HG02610 (cell line): ENCODE measurements around the gene AK8.

Experiments used
- ATAC-seq: cut with Tn5 transposase; IDR thresholded peaks from one replicate; pipeline ENCODE4 v1.9.1; 2021; ENCODE audit warnings: mild to moderate bottlenecking, moderate library complexity; ENCODE audit not compliant: unreplicated experiment

The AK8 gene

DNA sequence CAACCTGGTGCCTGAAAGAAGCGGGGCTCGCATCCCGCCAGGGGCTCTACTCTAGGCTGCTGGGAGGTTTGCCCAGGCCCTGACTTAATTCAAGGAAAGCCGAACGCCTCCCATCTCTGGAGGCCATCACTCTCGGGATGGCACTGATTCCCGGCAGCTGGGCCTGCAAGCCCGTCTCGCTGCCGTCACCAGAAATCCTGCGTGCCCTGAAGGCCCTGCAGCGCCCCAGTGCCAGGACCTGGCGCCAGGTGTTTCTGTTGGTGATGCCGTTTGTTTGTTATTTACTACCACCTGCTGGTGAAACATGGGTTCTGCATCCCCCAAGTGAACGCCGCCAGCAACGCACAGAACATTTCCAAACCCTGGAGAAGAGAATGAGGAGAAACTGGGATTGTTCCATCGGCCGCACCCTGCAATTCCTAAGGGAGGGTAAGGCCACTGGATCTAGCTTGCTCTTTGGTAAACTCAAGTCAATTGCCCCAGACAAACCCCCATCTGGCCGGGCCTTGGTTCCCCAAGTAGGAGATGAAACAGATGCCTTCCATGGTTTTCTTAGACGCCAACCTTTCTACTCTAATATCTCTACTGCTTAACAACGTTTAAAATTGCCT is 77.9 kb downstream of the AK8 start:
- ATAC-seq, result no peak

GRCh38 chr9:132798817-132799790 is 79.0 kb downstream of the AK8 start:
- no peak for ATAC-seq

- no peak for ATAC-seq
These were observed 80.0 kb downstream of the AK8 start for GRCh38 chr9:132797861-132798659.

DNA sequence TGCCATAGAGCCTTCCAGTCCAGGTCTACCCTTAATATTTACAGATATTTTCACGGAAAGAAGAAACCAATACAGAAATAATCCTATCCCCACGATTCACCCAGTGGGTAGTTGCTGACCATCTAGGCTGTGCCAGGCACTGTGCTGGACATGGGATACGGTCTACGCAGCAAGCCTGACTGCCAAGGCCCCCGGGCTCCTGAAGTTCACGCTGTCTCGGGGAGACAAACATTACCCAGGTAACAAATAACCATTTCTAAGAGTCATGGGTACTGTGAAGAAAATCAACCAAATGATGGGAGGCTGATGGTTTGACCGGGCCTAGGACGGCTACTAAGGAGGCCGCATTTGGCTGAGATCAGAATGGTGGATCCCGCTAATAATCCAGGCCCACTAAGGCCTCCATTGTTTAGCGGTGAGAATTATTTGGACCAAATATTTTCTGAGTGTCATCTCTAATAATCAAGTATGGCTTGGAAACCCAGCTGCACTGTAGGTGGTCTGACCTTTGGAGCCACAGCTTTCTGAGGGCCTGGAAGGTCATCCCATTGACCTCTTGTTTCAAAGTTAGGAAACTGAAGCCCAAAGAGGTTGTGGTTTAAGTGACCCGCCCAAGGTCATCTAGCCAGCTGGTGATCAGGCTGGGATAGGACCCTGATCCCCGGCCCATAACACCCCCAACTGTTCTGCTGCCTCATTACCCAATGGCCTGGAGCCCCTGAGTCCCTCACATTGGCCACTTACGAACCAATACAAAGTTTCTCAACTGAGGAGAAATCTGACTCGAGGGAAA is 82.4 kb downstream of the AK8 start:
- no peak for ATAC-seq

GRCh38 chr9:132794730-132795380 is 83.2 kb downstream of the AK8 start:
- no peak for ATAC-seq

- no peak for ATAC-seq
These were observed 84.2 kb downstream of the AK8 start for GRCh38 chr9:132793606-132794580.

DNA sequence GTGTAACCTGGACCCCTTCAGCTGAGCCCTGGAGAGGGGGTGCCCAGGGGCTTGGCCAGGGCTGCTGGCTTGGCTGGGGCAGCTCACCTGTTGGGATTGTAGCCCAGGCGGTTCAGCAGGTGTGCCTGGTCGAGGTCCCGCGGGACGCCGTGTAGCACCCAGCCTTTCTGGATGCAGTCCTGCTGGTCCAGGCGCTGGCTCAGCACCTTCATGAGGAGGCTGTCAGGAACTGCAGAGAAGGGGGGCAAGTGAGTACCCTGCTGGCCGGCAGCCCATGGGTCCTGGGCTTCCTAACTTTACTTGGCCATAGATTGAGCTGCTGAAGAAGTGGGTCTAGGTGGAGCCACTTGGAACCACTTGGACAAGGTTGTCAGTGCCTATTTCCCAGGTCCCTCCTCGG is 85.5 kb downstream of the AK8 start:
- no peak for ATAC-seq

DNA sequence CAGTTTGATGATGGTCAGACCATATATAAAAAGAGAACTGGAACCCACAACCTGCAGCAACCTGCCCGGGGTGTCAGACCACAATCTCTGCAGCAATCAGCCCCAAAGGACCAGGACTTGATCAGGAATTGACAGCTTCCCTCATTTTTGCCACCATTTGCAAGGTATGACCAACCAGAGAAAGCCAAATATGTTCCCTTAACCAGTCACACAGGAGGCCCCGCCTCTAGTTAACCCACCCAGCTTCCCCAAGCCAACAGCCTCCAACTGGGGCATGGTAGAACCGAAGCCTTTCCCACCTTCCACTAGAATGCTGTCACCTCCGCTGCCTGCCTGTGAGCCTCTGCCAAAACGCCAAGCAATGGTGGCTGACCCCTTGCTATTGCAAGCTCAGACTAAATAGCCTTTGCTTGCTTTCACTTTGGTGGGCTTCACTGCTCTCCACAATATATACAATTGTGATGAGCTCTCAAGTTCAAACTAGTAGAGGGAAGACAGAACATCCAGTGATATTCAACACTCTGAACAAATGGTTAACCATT is 86.3 kb downstream of the AK8 start:
- ATAC-seq, result no peak

DNA sequence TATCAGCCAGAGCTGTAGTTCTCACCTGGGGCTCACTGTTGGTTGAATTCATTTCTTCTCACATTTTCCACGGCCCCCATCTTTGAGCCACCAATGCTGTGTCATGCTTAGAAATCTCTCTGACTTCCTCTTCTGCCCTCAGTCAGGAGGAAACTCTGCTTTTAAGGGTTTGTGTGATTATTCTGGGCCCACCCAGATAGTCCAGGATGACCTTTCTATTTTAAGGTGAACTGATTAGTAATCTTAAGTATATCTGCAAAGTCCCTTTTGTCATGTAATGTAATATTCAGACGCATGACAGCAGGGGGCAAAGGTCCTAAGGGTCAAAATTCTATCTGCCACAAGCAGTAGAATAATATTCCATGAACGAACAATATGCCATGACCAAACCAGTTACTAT is 88.4 kb downstream of the AK8 start:
- no peak for ATAC-seq

DNA sequence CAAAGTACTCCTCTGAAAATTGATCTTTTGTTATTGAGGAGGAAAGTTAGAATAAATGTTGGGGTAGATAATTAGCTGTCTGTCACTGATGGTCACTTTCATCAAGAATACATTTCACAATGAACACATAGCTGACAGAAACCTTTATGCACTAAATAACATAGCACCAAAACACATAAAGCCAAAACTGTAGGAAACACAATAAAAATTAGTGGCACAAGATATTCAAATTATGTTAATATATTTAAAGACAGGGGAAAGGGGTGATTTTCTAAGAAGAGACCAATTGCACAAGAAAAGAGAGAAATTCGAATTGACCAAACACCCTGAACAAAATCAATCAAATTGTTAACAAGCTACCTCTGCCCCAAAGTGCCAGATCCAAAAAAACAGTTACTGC is 89.7 kb downstream of the AK8 start:
- no peak for ATAC-seq

GRCh38 chr9:132787748-132788159 is 90.3 kb downstream of the AK8 start:
- no peak for ATAC-seq

GRCh38 chr9:132784286-132784830 is 93.7 kb downstream of the AK8 start:
- no peak for ATAC-seq

GRCh38 chr9:132783006-132783405 is 95.1 kb downstream of the AK8 start:
- ATAC-seq, result no peak

- ATAC-seq, result no peak
These were observed 96.0 kb downstream of the AK8 start for GRCh38 chr9:132782037-132782436.

DNA sequence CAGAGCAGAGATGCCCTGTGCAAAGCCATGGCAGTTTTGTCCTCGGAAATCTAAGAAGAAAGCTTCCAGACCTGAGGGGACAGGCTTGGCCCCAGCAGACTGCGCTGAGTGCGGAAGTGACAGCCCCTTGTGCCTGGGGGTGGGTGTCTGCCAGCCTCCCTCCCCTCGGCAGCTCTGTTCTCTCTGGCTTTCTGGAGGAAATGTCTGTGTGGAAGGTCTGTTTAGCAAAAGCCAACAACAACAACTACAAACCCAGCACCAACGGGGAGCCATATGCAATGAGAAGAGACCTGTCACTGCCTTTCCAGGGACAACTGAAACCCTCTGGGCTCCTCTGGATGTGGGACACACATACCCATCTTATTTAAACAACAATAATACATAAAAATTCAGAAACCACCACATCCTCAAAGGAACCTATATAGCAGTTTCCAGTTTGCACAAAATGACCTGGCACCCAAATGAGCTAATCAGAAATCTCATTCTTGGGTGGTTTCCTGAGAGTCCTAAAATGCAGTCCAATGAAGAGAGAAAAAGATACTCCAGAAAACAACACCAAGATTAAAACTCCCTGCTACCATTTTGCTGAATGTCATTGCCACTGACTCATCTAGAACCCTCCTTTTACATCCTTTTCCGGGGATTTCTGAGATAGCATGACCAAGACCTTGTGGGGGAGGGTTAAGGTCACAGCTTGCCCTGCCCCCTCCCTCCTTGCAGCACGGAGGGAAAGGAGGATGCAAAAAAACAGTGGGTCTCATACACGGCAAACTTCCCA is 97.7 kb downstream of the AK8 start:
- ATAC-seq, result no peak

- no peak for ATAC-seq
These were observed 101.2 kb downstream of the AK8 start for GRCh38 chr9:132776891-132777290.

DNA sequence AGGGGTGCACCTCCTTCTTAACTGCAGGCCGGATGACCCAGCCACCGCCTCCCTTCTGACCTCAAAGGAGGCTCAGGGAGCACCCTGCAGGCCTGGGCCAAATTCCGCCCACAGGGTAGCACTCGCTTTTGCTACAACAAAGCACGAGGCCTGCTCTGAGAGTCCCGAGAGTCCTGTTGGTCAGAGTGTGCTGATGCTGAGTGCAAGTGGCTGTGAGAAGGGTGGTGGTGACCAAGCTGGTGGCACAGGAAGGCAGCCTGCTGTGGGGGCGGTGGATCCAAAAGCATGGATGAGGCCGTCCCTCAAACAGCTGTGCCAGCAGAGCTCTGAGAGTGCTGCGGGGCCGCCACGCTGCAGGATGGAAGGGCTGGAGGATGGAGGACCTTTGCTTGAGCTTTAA is 101.8 kb downstream of the AK8 start:
- ATAC-seq, result no peak

DNA sequence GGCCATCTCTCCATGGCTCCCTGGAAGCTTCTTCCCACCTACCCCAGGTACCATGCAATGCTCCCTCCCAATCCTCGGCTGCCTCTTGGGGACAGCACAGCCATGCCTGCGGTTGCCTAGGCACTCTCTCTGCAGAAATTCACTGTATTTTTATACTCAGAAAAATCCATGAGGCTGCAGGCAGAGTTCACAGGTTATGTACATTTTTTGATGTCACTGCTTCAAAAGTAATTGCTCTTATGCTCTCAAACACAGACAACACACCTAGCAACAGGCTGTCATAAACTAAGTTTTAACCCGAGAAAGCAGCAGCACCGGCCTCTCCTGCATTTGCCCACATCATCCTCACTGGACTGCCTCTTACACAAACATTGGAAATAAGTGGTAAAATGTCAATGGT is 102.4 kb downstream of the AK8 start:
- no peak for ATAC-seq
